ELR (cell line): ENCODE data around the gene FMNL2.

Experiments
- DNase-seq: peaks from one replicate; pipeline ENCODE4 v3.0.0-alpha.2; 2015; ENCODE audit warnings: low read depth

Gene FMNL2

GRCh38 chr2:152449578-152449977 lies 114.6 kb downstream of the FMNL2 start:
- DNase-seq = no peak

GRCh38 chr2:152450176-152450575 lies 115.2 kb downstream of the FMNL2 start:
- no peak for DNase-seq

- DNase-seq = no peak
Measured at GRCh38 chr2:152452256-152452973, 117.4 kb downstream of the FMNL2 start.

- DNase-seq = no peak
Measured at GRCh38 chr2:152453129-152453911, 118.3 kb downstream of the FMNL2 start.

- no peak for DNase-seq
Measured at GRCh38 chr2:152454371-152454770, 119.4 kb downstream of the FMNL2 start.

- DNase-seq = no peak
Measured at GRCh38 chr2:152454960-152455359, 120.0 kb downstream of the FMNL2 start.

- DNase-seq = no peak
Measured at GRCh38 chr2:152455738-152456137, 120.8 kb downstream of the FMNL2 start.

GRCh38 chr2:152456262-152456661 lies 121.3 kb downstream of the FMNL2 start:
- peak; percentile 75 for DNase-seq

GRCh38 chr2:152458441-152458940 lies 123.5 kb downstream of the FMNL2 start:
- no peak for DNase-seq

- no peak for DNase-seq
Measured at GRCh38 chr2:152459091-152459490, 124.1 kb downstream of the FMNL2 start.

- no peak for DNase-seq
Measured at GRCh38 chr2:152460567-152460966, 125.6 kb downstream of the FMNL2 start.

GRCh38 chr2:152462120-152462519 lies 127.1 kb downstream of the FMNL2 start:
- DNase-seq = no peak

GRCh38 chr2:152462779-152463178 lies 127.8 kb downstream of the FMNL2 start:
- DNase-seq = no peak

- no peak for DNase-seq
Measured at GRCh38 chr2:152464851-152465470, 130.0 kb downstream of the FMNL2 start.

- no peak for DNase-seq
Measured at GRCh38 chr2:152465541-152465940, 130.6 kb downstream of the FMNL2 start.

GRCh38 chr2:152466041-152466440 lies 131.1 kb downstream of the FMNL2 start:
- DNase-seq = peak; percentile 57

- DNase-seq = peak; percentile 58
Measured at GRCh38 chr2:152466980-152467676, 132.2 kb downstream of the FMNL2 start.

- DNase-seq = no peak
Measured at GRCh38 chr2:152467677-152468410, 132.9 kb downstream of the FMNL2 start.

- peak; percentile 41 for DNase-seq
Measured at GRCh38 chr2:152468899-152469692, 134.1 kb downstream of the FMNL2 start.
